ENCODE results near the gene EMILIN1. TPM values are rescaled to one million over a fixed set of nuclear protein-coding genes. Genes with fewer than 3 reads are reported as not detected.

The EMILIN1 gene
- total and polyA plus RNA-seq, 5 donors from 2014 or later, result 0.22 to 1.5 (median 0.70) TPM

DNA sequence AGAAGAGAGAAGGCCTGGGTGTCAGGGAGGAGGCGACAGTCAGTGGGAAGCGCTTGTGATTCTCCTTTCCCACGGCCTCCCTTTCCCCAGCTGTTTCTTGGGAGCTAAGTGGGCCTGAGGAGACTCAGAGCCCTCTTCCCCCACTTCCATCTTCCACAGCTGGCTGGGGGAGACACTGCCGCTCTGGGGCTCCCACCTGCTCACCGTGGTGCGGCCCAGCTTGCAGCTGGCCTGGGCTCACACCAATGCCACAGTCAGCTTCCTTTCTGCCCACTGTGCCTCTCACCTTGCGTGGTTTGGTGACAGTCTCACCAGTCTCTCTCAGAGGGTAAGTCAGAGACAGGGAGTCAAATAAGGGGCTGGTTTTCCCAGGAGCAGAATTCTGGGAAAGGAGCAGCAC lies 38.5 kb upstream of the EMILIN1 start:
- Histone ChIP-seq H3K9me3 (ENCODE audit: control insufficient read depth in 2 of 2, low read length in 2 of 2) (no peaks in the 10 kb centered on the region), H3K36me3 (ENCODE audit: control insufficient read depth, insufficient read depth, low read length) (peaks cover 60% of the 10 kb centered on the region), H3K27ac (ENCODE audit: insufficient read depth, low read length, poor library complexity, severe bottlenecking) (no peak overlapping the region), H3K4me1 (ENCODE audit: control insufficient read depth, insufficient read depth, low read length, poor library complexity, severe bottlenecking) (no peaks in the 10 kb centered on the region), H3K27me3 (ENCODE audit: control insufficient read depth, insufficient read depth, low read length) (no peaks in the 10 kb centered on the region), H3K4me3 (ENCODE audit: low read depth, low read length) (no peak overlapping the region)
- Mint-ChIP-seq H3K27ac (no peak overlapping the region), H3K27me3 (no peaks in the 10 kb centered on the region), H3K4me3 (no peak overlapping the region), H3K9me3 (no peaks in the 10 kb centered on the region), H3K36me3 (peaks cover 37% of the 10 kb centered on the region), H3K4me1 (peaks cover 0 to 12% (median 5%) of the 10 kb centered on the region in 4 donors)
- ATAC-seq (ENCODE audit: low read depth in 2 of 2), result no peak
- DNase-seq, result no peak

- Mint-ChIP-seq H3K27ac (no peak overlapping the region), H3K36me3 (peaks cover 37% of the 10 kb centered on the region), H3K9me3 (no peaks in the 10 kb centered on the region), H3K4me3 (no peak overlapping the region), H3K27me3 (no peaks in the 10 kb centered on the region), H3K4me1 (peaks cover 0 to 8% (median 2%) of the 10 kb centered on the region in 4 donors)
- Histone ChIP-seq H3K27me3 (ENCODE audit: control insufficient read depth, insufficient read depth, low read length) (no peaks in the 10 kb centered on the region), H3K4me3 (ENCODE audit: low read depth, low read length) (no peak overlapping the region), H3K9me3 (ENCODE audit: control insufficient read depth in 2 of 2, low read length in 2 of 2) (no peaks in the 10 kb centered on the region), H3K36me3 (ENCODE audit: control insufficient read depth, insufficient read depth, low read length) (peaks cover 59% of the 10 kb centered on the region), H3K27ac (ENCODE audit: insufficient read depth, low read length, poor library complexity, severe bottlenecking) (no peak overlapping the region), H3K4me1 (ENCODE audit: control insufficient read depth, insufficient read depth, low read length, poor library complexity, severe bottlenecking) (no peaks in the 10 kb centered on the region)
- ATAC-seq (ENCODE audit: low read depth in 2 of 2), result no peak
- DNase-seq, result no peak
Measured at GRCh38 chr2:27040282-27040681, 38.1 kb upstream of the EMILIN1 start.

GRCh38 chr2:27041752-27042151 lies 36.7 kb upstream of the EMILIN1 start:
- Mint-ChIP-seq H3K27me3 (no peaks in the 10 kb centered on the region), H3K9me3 (no peaks in the 10 kb centered on the region), H3K27ac (peak overlapping the region in 1 of 3 donors; percentile 73), H3K36me3 (peaks cover 31% of the 10 kb centered on the region), H3K4me1 (peaks cover 0 to 3% (median under 1%) of the 10 kb centered on the region in 4 donors), H3K4me3 (no peak overlapping the region)
- Histone ChIP-seq H3K36me3 (ENCODE audit: control insufficient read depth, insufficient read depth, low read length) (peaks cover 44% of the 10 kb centered on the region), H3K27ac (ENCODE audit: insufficient read depth, low read length, poor library complexity, severe bottlenecking) (no peak overlapping the region), H3K4me1 (ENCODE audit: control insufficient read depth, insufficient read depth, low read length, poor library complexity, severe bottlenecking) (no peaks in the 10 kb centered on the region), H3K27me3 (ENCODE audit: control insufficient read depth, insufficient read depth, low read length) (no peaks in the 10 kb centered on the region), H3K4me3 (ENCODE audit: low read depth, low read length) (no peak overlapping the region), H3K9me3 (ENCODE audit: control insufficient read depth in 2 of 2, low read length in 2 of 2) (no peaks in the 10 kb centered on the region)
- ATAC-seq (ENCODE audit: low read depth in 2 of 2) (no peak), DNase-seq (no peak)

DNA sequence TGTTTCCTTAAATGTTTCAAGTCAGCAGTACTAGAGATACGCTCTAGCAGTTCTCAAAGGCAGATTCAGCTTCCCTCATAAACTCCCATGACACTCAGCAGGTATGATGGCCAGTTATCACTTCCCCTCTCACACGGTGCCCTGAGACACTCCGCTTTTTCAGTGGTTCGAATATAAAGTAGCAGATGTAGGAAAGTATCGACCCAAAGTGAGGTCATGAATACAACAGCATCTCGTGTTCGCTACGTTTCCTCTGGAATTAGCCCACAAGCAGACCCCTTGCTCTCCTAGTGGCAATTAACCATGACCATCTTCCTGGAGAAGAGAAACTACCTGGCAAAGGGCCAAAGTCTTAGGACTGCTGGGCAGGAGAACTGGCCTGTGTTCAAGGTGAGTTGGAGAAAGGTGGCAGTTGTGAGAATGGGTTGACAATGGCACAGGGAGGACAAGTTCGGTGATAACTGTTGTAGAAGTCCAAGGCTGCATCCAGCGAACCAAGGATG lies 36.2 kb upstream of the EMILIN1 start:
- Mint-ChIP-seq H3K4me3 (no peak overlapping the region), H3K4me1 (peaks cover 0 to 3% (median under 1%) of the 10 kb centered on the region in 4 donors), H3K9me3 (no peaks in the 10 kb centered on the region), H3K27ac (peak overlapping the region in 1 of 3 donors; percentile 20), H3K27me3 (no peaks in the 10 kb centered on the region), H3K36me3 (peaks cover 26% of the 10 kb centered on the region)
- no peak for DNase-seq
- no peaks in the 10 kb centered on the region for H3K27me3 ChIP-seq (ENCODE audit: control insufficient read depth, insufficient read depth, low read length)
- no peaks in the 10 kb centered on the region for H3K4me1 ChIP-seq (ENCODE audit: control insufficient read depth, insufficient read depth, low read length, poor library complexity, severe bottlenecking)
- no peak overlapping the region for H3K4me3 ChIP-seq (ENCODE audit: low read depth, low read length)
- peak in 1 of 2 donors; percentile 64 for ATAC-seq (ENCODE audit: low read depth in 2 of 2)
- H3K27ac ChIP-seq (ENCODE audit: insufficient read depth, low read length, poor library complexity, severe bottlenecking), result no peak overlapping the region
- no peaks in the 10 kb centered on the region for H3K9me3 ChIP-seq (ENCODE audit: control insufficient read depth in 2 of 2, low read length in 2 of 2)
- H3K36me3 ChIP-seq (ENCODE audit: control insufficient read depth, insufficient read depth, low read length), result peaks cover 40% of the 10 kb centered on the region

GRCh38 chr2:27042985-27043634 lies 35.3 kb upstream of the EMILIN1 start:
- Histone ChIP-seq H3K9me3 (ENCODE audit: control insufficient read depth in 2 of 2, low read length in 2 of 2) (no peaks in the 10 kb centered on the region), H3K4me1 (ENCODE audit: control insufficient read depth, insufficient read depth, low read length, poor library complexity, severe bottlenecking) (no peaks in the 10 kb centered on the region), H3K4me3 (ENCODE audit: low read depth, low read length) (no peak overlapping the region), H3K27me3 (ENCODE audit: control insufficient read depth, insufficient read depth, low read length) (no peaks in the 10 kb centered on the region), H3K27ac (ENCODE audit: insufficient read depth, low read length, poor library complexity, severe bottlenecking) (no peak overlapping the region), H3K36me3 (ENCODE audit: control insufficient read depth, insufficient read depth, low read length) (peaks cover 31% of the 10 kb centered on the region)
- Mint-ChIP-seq H3K9me3 (no peaks in the 10 kb centered on the region), H3K36me3 (peaks cover 20% of the 10 kb centered on the region), H3K27me3 (peaks cover under 1% of the 10 kb centered on the region), H3K4me1 (peaks cover 0 to 3% (median under 1%) of the 10 kb centered on the region in 4 donors), H3K4me3 (no peak overlapping the region), H3K27ac (peak overlapping the region in 1 of 3 donors; percentile 32)
- DNase-seq, result no peak
- ATAC-seq (ENCODE audit: low read depth in 2 of 2), result no peak

DNA sequence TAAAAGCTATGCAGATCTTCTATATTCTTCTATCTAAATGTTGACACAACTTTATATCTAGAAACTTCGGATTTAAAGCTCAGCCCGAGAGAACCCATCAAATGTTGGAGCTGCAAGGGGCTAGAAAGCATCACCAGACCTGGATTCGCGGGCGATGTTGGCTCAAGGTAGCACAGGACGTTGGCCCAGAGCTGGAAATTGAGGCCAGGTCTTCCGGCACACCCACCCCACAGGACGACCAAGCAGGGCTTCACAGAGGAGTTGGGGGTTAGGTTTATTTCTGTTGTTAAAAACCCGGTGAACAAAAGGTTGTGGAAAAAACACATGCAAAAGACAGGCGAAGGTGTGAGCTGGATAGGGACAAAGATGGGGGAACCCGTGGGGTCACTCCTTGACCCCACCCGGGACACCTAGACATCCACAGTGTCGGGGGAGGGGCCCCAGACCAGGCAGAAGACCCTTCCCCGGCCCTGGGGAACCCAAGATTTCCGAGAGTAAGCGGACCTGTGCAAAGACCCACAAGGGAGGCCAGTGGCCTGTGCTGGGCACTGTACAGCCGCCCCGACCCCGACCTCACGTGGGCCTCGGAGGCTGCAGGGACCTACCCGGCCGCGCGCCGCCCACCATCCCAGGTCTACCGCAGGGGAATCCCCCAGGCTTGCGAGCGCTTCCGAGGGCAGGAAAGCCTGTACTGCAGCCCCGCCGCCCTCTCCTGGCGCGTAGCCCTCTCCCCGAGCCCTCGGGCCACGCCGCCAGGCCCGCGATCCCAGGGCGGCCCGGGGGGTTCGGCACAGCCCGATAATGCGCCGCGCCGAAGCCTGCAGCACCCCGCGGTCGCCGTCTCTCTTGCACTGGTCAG lies 28.8 kb upstream of the EMILIN1 start:
- Mint-ChIP-seq H3K27ac (peak overlapping the region; percentile 99 to 100 (median 100)), H3K4me1 (peaks cover 11 to 25% (median 15%) of the 10 kb centered on the region in 4 donors), H3K9me3 (peaks cover 0 to 9% (median 3%) of the 10 kb centered on the region in 7 donors), H3K36me3 (peaks cover 8% of the 10 kb centered on the region), H3K27me3 (peaks cover 22% of the 10 kb centered on the region), H3K4me3 (peak overlapping the region; percentile 98 to 99 (median 99))
- Histone ChIP-seq H3K4me3 (ENCODE audit: low read depth, low read length) (peak overlapping the region; percentile 96), H3K27ac (ENCODE audit: insufficient read depth, low read length, poor library complexity, severe bottlenecking) (peak overlapping the region; percentile 87), H3K4me1 (ENCODE audit: control insufficient read depth, insufficient read depth, low read length, poor library complexity, severe bottlenecking) (peaks cover 14% of the 10 kb centered on the region), H3K36me3 (ENCODE audit: control insufficient read depth, insufficient read depth, low read length) (peaks cover 4% of the 10 kb centered on the region), H3K9me3 (ENCODE audit: control insufficient read depth in 2 of 2, low read length in 2 of 2) (no peaks in the 10 kb centered on the region), H3K27me3 (ENCODE audit: control insufficient read depth, insufficient read depth, low read length) (no peaks in the 10 kb centered on the region)
- ATAC-seq (ENCODE audit: low read depth in 2 of 2) (peak; percentile 3 to 4), DNase-seq (peak in 2 of 3 donors; percentile 48 to 54)

DNA sequence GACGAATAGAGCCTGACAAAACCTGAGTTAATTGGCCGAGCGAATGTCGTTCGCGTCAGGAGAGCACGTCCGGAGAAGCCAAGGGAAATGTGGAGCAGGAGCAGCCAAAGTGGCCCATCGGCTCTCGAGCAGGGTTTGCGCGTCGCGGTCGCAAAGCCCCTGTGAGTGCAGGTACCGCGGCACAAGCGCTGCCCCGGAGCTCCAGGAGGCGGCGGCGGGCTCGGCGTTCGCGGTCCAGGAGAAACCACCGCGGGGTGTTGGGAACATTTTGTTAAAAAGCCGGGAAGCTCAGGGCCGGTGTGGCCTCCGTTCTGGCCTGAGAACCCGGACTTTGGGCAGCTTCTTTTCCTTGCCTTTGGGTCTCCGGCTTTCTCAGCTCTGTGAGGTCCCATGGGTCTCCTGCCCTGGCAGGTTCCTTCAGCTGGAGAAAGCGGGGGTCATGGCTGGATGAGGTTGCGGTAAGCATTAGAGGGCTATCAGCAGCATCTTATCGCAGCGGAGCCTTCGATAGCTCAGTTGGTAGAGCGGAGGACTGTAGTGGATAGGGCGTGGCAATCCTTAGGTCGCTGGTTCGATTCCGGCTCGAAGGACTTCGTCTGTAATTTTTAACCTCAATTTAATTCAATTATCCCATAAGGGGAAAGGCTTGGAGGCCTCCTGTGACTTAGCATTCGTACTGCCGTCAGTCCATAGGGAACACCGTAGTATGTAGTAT lies 28.0 kb upstream of the EMILIN1 start:
- Mint-ChIP-seq H3K27ac (peak overlapping the region; percentile 99 to 100 (median 100)), H3K4me3 (peak overlapping the region; percentile 98 to 99 (median 99)), H3K36me3 (peaks cover 11% of the 10 kb centered on the region), H3K9me3 (peaks cover 0 to 9% (median 3%) of the 10 kb centered on the region in 7 donors), H3K27me3 (peaks cover 22% of the 10 kb centered on the region), H3K4me1 (peaks cover 11 to 25% (median 15%) of the 10 kb centered on the region in 4 donors)
- ATAC-seq (ENCODE audit: low read depth in 2 of 2) (peak; percentile 58 to 63), DNase-seq (peak; percentile 83 to 94 (median 92))
- peaks cover 8% of the 10 kb centered on the region for H3K36me3 ChIP-seq (ENCODE audit: control insufficient read depth, insufficient read depth, low read length)
- no peaks in the 10 kb centered on the region for H3K27me3 ChIP-seq (ENCODE audit: control insufficient read depth, insufficient read depth, low read length)
- H3K9me3 ChIP-seq (ENCODE audit: control insufficient read depth in 2 of 2, low read length in 2 of 2), result no peaks in the 10 kb centered on the region
- H3K4me3 ChIP-seq (ENCODE audit: low read depth, low read length), result peak overlapping the region; percentile 96
- H3K4me1 ChIP-seq (ENCODE audit: control insufficient read depth, insufficient read depth, low read length, poor library complexity, severe bottlenecking), result peaks cover 14% of the 10 kb centered on the region
- peak overlapping the region; percentile 87 for H3K27ac ChIP-seq (ENCODE audit: insufficient read depth, low read length, poor library complexity, severe bottlenecking)
